Hematopoietic multipotent progenitor cell treated with erythropoietin and hydrocortisone succinate and interleukin-3 and kit ligand, for 6 days (in vitro differentiated cells): Measurements from ENCODE around the gene MAP1LC3C.

ENCODE experiments used
- DNase-seq: peaks from one replicate; pipeline ENCODE4 v3.0.0-alpha.2; 2015

The MAP1LC3C gene

GRCh38 chr1:241999026-241999425 is at the start of gene MAP1LC3C:
TSS of gene MAP1LC3C (minus strand) at chr1:241999098. CDS start at chr1:241999008, 90 bp downstream.
- no peak for DNase-seq

GRCh38 chr1:242043165-242043564 is 44.3 kb upstream of the MAP1LC3C start:
- no peak for DNase-seq

- DNase-seq, result no peak
Measured at GRCh38 chr1:242034392-242034791, 35.5 kb upstream of the MAP1LC3C start.

DNA sequence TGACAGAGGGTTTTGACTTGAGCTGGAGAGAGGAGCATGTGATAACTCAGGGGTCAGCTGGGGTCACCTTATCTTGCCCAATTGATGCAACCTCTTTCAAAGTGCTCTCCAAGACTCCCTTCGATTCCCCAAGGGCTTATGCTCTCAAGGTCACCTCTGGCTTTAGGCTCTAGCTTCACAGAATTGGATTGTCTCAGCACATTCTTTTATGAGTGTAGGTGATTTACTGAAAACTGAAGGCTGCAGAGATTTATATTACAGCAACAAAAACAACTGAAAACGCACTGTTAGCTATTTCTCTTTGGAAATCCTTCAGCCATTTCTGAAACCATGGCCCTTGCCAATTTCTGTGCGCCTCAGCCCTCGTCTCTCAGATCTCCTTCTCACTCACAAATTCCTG is 34.5 kb upstream of the MAP1LC3C start:
- no peak for DNase-seq

DNA sequence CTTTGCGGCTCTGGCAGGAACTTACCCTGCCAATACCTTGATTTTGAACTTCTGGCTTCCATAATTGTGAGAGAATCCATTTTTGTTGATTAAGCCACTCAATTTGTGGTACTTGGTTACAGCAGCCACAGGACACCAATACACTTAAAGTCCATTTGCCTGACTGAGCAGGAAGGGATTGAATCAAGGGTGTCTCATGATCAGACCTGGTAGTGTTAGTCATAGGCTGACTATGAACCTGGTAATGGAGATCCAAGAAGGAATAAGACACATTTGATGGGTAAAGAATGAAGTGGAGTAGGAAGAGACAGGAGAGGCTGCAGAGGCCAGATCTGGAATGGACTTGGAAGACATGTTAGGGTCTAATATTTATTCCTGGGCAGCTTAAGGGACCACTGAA is 31.2 kb upstream of the MAP1LC3C start:
- no peak for DNase-seq

DNA sequence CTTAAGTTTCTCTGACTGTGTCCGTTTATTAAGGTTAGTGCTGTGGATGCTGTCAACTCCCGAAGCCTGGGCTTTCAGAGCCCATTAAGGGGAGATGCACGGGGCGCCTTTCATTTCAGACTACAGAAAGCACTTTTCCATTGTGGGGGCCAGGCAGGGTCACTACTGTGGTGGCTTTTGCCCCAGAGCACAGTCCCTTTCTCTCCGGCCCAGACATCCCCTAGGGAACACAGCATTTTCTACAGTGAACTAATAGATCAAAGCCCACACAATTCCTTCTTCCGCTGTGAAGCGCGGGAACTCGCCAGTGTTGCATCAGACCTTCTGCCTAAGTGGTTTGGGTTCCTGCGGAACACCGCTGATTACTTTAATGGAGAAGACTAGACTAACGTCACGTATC is 26.8 kb upstream of the MAP1LC3C start:
- no peak for DNase-seq

- DNase-seq, result no peak
Measured at GRCh38 chr1:242023805-242024204, 24.9 kb upstream of the MAP1LC3C start.

GRCh38 chr1:242019018-242019417 is 20.1 kb upstream of the MAP1LC3C start:
- no peak for DNase-seq

GRCh38 chr1:242017580-242018233 is 18.8 kb upstream of the MAP1LC3C start:
- peak; percentile 79 for DNase-seq

- no peak for DNase-seq
Measured at GRCh38 chr1:242016479-242016878, 17.6 kb upstream of the MAP1LC3C start.

DNA sequence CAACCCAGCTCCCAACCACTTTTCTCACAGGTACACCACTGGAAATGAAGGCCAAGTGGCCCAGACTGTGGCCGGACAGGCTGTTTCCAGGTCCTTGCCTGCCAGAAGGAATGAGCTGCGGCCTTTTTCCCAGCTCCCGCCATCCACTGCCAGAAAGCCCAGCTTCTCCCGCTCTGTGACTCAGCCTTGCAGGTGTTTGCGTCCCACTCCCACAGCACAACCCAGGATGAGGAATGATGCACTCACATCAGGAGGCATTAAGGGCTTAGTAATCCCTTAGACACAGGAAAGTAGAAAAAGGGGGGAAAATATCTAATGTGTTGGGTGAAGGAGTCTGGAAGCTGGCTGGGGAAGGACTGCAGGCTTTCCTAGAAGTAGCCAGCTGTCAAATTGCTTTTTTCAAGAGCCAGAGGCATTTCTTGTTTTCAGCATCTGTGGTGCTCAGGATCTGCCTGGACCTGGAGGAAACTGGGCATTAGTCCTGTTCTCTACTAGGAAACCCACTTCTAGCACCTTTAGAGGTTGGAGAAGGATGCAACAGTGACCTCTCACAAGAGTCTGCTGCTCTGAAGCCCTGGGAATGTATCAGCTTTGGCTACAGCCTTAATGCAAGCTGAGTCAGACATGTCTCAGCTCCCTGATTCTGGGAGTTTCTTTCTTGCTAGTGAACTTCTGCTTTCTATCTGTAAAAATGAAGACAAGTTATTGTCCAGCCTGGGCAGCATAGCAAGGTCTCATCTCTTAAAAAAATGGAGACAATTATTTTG is 13.2 kb upstream of the MAP1LC3C start:
- no peak for DNase-seq

- DNase-seq, result no peak
Measured at GRCh38 chr1:242008826-242009495, 10.1 kb upstream of the MAP1LC3C start.

- no peak for DNase-seq
Measured at GRCh38 chr1:242006976-242007375, 8.1 kb upstream of the MAP1LC3C start.

- no peak for DNase-seq
Measured at GRCh38 chr1:242005866-242006535, 7.1 kb upstream of the MAP1LC3C start.

DNA sequence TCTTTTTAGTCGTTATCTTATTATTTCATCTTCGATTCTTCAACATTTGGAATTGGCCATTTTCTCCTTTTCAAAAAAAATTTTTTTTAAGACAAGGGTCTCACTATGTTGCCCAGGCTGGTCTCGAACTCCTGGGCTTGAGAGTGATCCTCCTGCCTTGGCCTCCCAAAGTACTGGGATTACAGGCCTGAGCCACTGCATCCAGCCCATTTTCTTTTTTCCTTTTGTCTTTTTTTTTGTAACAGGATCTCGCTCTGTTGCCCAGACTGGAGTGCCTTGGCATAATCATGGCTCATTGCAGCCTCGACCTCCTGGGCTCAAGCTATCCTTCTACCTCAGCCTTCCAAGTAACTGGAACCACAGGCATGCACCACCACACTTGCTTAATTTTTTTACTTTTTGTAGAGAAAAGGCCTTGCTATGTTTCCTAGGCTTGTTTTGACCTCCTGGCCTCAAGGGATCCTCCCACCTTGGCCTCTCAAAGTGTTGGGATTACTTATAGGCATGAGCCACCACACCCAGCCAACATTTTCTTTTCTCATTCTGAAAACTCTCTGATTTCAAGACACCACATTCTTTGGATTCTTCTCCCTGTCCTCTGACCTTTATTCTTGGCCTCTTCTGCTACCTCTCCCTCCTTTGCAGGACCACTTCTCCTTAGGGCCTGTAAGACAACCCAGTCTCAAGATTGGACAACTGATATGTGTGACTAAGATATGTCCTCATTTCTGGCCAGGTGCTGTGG is 6.0 kb upstream of the MAP1LC3C start:
- no peak for DNase-seq

- DNase-seq, result no peak
Measured at GRCh38 chr1:242002510-242002909, 3.6 kb upstream of the MAP1LC3C start.

- DNase-seq, result no peak
Measured at GRCh38 chr1:242002072-242002471, 3.2 kb upstream of the MAP1LC3C start.

DNA sequence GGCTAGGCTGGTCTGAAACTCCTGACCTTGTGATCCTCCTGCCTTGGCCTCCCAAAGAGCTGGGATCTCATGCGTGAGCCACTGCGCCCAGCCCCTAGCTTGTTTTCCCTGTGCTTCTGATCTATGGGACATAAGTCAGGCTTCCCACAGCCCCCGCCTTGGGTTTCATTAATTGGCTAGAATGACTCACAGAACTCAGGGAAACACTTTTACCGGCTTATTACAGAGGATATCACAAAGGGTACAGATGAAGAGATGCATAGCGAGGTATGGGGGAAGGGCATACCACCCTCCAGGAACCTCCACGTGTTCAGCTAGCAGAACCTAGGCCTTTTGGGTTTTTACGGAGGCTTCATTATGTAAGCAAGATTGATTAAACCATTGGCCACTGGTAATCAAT is 1.5 kb upstream of the MAP1LC3C start:
- no peak for DNase-seq

GRCh38 chr1:241998412-241998921 is 431 bp downstream of the MAP1LC3C start:
- peak; percentile 71 for DNase-seq

- no peak for DNase-seq
Measured at GRCh38 chr1:241997401-241997998, 1.4 kb downstream of the MAP1LC3C start.

DNA sequence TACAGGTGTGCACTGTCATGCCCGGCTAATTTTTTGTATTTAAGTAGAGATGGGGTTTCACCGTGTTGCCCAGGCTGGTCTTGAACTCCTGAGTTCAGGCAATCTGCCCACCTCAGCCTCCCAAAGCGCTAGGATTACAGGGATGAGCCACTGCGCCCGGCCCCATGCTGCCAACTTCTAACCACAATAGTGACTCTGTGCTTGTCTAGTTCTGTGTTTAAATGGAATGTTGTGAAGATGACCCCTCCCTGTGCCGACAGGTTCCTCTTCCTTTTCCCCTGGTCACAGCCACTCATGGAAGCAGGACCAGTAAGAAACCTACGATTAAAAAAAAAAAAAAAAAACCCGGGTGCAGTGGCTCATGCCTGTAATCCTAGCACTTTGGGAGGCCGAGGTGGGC is 4.7 kb downstream of the MAP1LC3C start:
- no peak for DNase-seq

DNA sequence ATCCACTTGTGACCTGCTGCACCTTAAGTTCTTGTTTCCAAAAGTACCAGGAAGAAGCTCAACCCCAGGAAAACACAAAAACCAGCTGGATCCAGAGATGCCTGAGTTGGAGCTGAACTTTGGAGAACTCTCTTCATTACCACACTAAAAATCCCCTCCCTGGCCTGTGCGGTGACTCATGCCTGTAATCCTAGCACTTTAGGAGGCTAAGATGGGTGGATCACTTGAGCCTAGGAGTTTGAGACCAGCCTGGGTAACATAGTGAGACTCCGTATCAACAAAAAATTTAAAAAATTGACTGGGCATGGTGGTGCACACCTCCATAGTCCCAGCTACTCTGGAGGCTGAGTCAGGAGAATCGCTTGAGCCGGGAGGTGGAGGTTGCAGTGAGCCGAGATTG is 6.2 kb downstream of the MAP1LC3C start:
- no peak for DNase-seq
